Cardiac muscle cell (in vitro differentiated cells and primary cell): ENCODE measurements around the gene CHAT. TPM values are rescaled to one million over a fixed set of nuclear protein-coding genes. Genes with fewer than 3 reads are reported as not detected.

ENCODE experiments used
- DNase-seq, 2 donors: peaks; one replicate each; pipeline versions ENCODE4 v3.0.0 to v3.0.0-alpha.2; 2010 to 2017; ENCODE audit warnings: low read depth in 1 of 2, low spot score in 1 of 2
- H3K27ac ChIP-seq: fragments of 200-600 bp; sonication (generic); 2 replicates; pipeline ENCODE4 v1.5.1; 2016
- H3K27me3 ChIP-seq: fragments of 200-600 bp; sonication (generic); 2 replicates; pipeline ENCODE4 v1.6.0; 2016; ENCODE audit warnings: control low read depth
- H3K36me3 ChIP-seq: fragments of 200-600 bp; sonication (generic); 2 replicates; pipeline ENCODE4 v1.5.1; 2016; ENCODE audit warnings: control low read depth
- H3K4me1 ChIP-seq: fragments of 200-600 bp; sonication (generic); 2 replicates; pipeline ENCODE4 v1.8.1; 2017; ENCODE audit warnings: low read depth, mild to moderate bottlenecking, mixed run types
- H3K4me3 ChIP-seq: fragments of 200-600 bp; sonication (generic); 2 replicates; pipeline ENCODE4 v1.5.1; 2016; ENCODE audit warnings: mild to moderate bottlenecking
- H3K9me3 ChIP-seq: fragments of 200-600 bp; sonication (generic); 2 replicates; pipeline ENCODE4 v1.5.1; 2017; ENCODE audit warnings: low read depth, mild to moderate bottlenecking, control low read depth
- CTCF ChIP-seq: IDR thresholded peaks from 2 replicates; pipeline ENCODE4 v1.5.1; 2012; ENCODE audit warnings: low read depth, mild to moderate bottlenecking, low read length
- polyA plus RNA-seq: library from polyadenylated mRNA; unstranded; fragments of >200 nt; fragmentation: Nextera tagmentation; extraction: Ambion mirVana; gene quantifications from 2 replicates; pipeline ENCODE4 v1.2.1, GENCODE V29; 2016
- total RNA-seq: library from RNA; depleted of rRNA; stranded (reverse); fragments of >200 nt; gene quantifications from 2 replicates; pipeline ENCODE4 v1.2.3, GENCODE V29; 2016

CHAT gene
- total and polyA plus RNA-seq, 2 experiments from 2014 or later = not detected

- DNase-seq = no peak
Measured at GRCh38 chr10:49711481-49711880, 97.6 kb downstream of the CHAT start.

GRCh38 chr10:49713266-49713665 lies 99.4 kb downstream of the CHAT start:
- H3K36me3 ChIP-seq = no peaks in the 10 kb centered on the region
- H3K9me3 ChIP-seq = no peaks in the 10 kb centered on the region
- no peak for DNase-seq
- H3K4me3 ChIP-seq = no peak overlapping the region
- no peaks in the 10 kb centered on the region for H3K4me1 ChIP-seq
- no peak overlapping the region for H3K27ac ChIP-seq
- no peaks in the 10 kb centered on the region for H3K27me3 ChIP-seq
- no peak for TF ChIP-seq CTCF

More at GRCh38 chr10:49711481-49711880, 97.6 kb downstream of the CHAT start:
- Histone ChIP-seq H3K4me1 (no peaks in the 10 kb centered on the region), H3K27me3 (no peaks in the 10 kb centered on the region), H3K9me3 (no peaks in the 10 kb centered on the region), H3K36me3 (no peaks in the 10 kb centered on the region), H3K27ac (no peak overlapping the region), H3K4me3 (no peak overlapping the region)
- TF ChIP-seq CTCF = no peak

Other genes starting within 250 kb of the CHAT start
- not detected in 2 replicates for gene DRGX, start 217.9 kb upstream of the CHAT start, total RNA-seq
- gene DRGX, start 217.9 kb upstream of the CHAT start, polyA plus RNA-seq = not detected in 2 replicates
- 6.8 and 9.7 TPM in 2 replicates for gene ERCC6, start 74.9 kb upstream of the CHAT start, total RNA-seq
- 5.4 and 8.2 TPM in 2 replicates for gene ERCC6, start 74.9 kb upstream of the CHAT start, polyA plus RNA-seq
- gene SLC18A3, start 3.7 kb upstream of the CHAT start, total RNA-seq = not detected in 2 replicates
- not detected in 2 replicates for gene SLC18A3, start 3.7 kb upstream of the CHAT start, polyA plus RNA-seq
- 0.11 TPM in 1 of 2 replicates, not detected in the other for gene C10orf53, start 65.6 kb downstream of the CHAT start, total RNA-seq
- gene C10orf53, start 65.6 kb downstream of the CHAT start, polyA plus RNA-seq = not detected in 2 replicates
- gene OGDHL, start 148.3 kb downstream of the CHAT start, total RNA-seq = 35.4 and 44.6 TPM in 2 replicates
- 21.4 and 25.8 TPM in 2 replicates for gene OGDHL, start 148.3 kb downstream of the CHAT start, polyA plus RNA-seq